Thyroid gland (tissue), 4 donors: ENCODE data around the gene KIAA0930. TPM values are rescaled to one million over a fixed set of nuclear protein-coding genes. Genes with fewer than 3 reads are reported as not detected.

Source experiments
- DNase-seq, 2 donors: peaks; one replicate each; pipeline ENCODE4 v3.0.0-alpha.2; 2019
- H3K27ac ChIP-seq, 3 donors: fragments of 200-600 bp; sonication (generic); 1 replicate in 2 of 3; 2 replicates in 1 of 3; pipeline ENCODE4 v1.5.1; 2016 to 2019; ENCODE audit warnings: mild to moderate bottlenecking in 1 of 3, moderate library complexity in 1 of 3
- H3K27me3 ChIP-seq: fragments of 200-600 bp; sonication (generic); one replicate; pipeline ENCODE4 v1.5.1; 2019
- H3K36me3 ChIP-seq, 2 donors: fragments of 200-600 bp; sonication (generic); one replicate each; pipeline ENCODE4 v1.5.1; 2016 to 2019
- H3K4me1 ChIP-seq, 2 donors: fragments of 200-600 bp; sonication (generic); one replicate each; pipeline ENCODE4 v1.5.1; 2017 to 2019
- H3K4me3 ChIP-seq, 3 donors: fragments of 200-600 bp; sonication (generic); replicated peaks in 1 of 3; 1 replicate in 2 of 3; 2 replicates in 1 of 3; pipeline ENCODE4 v1.5.1; 2016; ENCODE audit warnings: mild to moderate bottlenecking in 1 of 3
- H3K9me3 ChIP-seq: fragments of 200-600 bp; sonication (generic); one replicate; pipeline ENCODE4 v1.5.1; 2017
- CTCF ChIP-seq, 6 experiments: fragments of 200-600 bp in 3 of 6; fragments of 450-650 bp in 3 of 6; sonication (generic) in 3 of 6; IDR thresholded peaks; one replicate each; pipeline ENCODE4 v1.5.1; 2016 to 2019; ENCODE audit warnings: antibody characterized with exemption in 6 of 6, mild to moderate bottlenecking in 2 of 6, inconsistent platforms in 1 of 6, moderate library complexity in 1 of 6
- POLR2A ChIP-seq, 2 donors: fragments of 450-650 bp; IDR thresholded peaks; one replicate each; pipeline ENCODE4 v1.6.1; 2017; ENCODE audit warnings: antibody characterized with exemption in 2 of 2, mild to moderate bottlenecking in 2 of 2, moderate library complexity in 1 of 2
- WGBS, 2 donors: methylation state at CpG; one replicate each; pipeline ENCODE4 v1.1.5; 2017; 5-methylcytosine and 5-hydroxymethylcytosine counted together
- intact Hi-C: fragments of 100-400 bp; cut with DNase I; formaldehyde crosslinking; loops from one replicate; pipeline ENCODE4 v1.15.1; 2023
- total RNA-seq, 4 donors: library from RNA; depleted of rRNA; stranded (reverse); fragments of >200 nt; gene quantifications; one replicate each; pipeline ENCODE4 v1.2.3, GENCODE V29; 2016

KIAA0930 gene
- total RNA-seq, 4 donors from 2014 or later = 21.0 to 42.7 (median 25.0) TPM

- no peak for TF ChIP-seq CTCF (IDR thresholded peaks at IDR 0.05)
- intact Hi-C loops = no loop called here
Observed at GRCh38 chr22:45223304-45224117, 17.2 kb downstream of the KIAA0930 start.

GRCh38 chr22:45221201-45221600 lies 19.5 kb downstream of the KIAA0930 start:
- H3K9me3 ChIP-seq = no peaks in the 10 kb centered on the region
- H3K4me3 ChIP-seq = no peak overlapping the region
- DNase-seq = no peak
- intact Hi-C loops = no loop called here
- WGBS, 2 donors = 77 to 79% methylated on average over 5 of the region's 5 CpGs
- H3K27me3 ChIP-seq = no peaks in the 10 kb centered on the region
- H3K36me3 ChIP-seq = no peaks in the 10 kb centered on the region
- H3K27ac ChIP-seq = no peak overlapping the region
- TF ChIP-seq CTCF (IDR thresholded peaks at IDR 0.05) (no peak), POLR2A (IDR thresholded peaks at IDR 0.05) (no peak)
- H3K4me1 ChIP-seq = peaks cover 1 to 19% of the 10 kb centered on the region in 2 donors

More at GRCh38 chr22:45223304-45224117, 17.2 kb downstream of the KIAA0930 start:
- H3K4me3 ChIP-seq = no peak overlapping the region
- H3K4me1 ChIP-seq = peaks cover 6 to 22% of the 10 kb centered on the region in 2 donors
- DNase-seq = no peak
- no peaks in the 10 kb centered on the region for H3K36me3 ChIP-seq
- H3K27ac ChIP-seq = no peak overlapping the region
- no peaks in the 10 kb centered on the region for H3K27me3 ChIP-seq
- WGBS, 2 donors = 60 to 64% methylated on average over 5 of the region's 5 CpGs
- no peaks in the 10 kb centered on the region for H3K9me3 ChIP-seq

GRCh38 chr22:45218976-45219375 lies 21.7 kb downstream of the KIAA0930 start:
- TF ChIP-seq CTCF (IDR thresholded peaks at IDR 0.05) (no peak), POLR2A (IDR thresholded peaks at IDR 0.05) (no peak)
- H3K9me3 ChIP-seq = no peaks in the 10 kb centered on the region
- H3K4me1 ChIP-seq = peaks cover 0 to 13% of the 10 kb centered on the region in 2 donors
- no peak overlapping the region for H3K4me3 ChIP-seq
- DNase-seq = no peak
- no peaks in the 10 kb centered on the region for H3K36me3 ChIP-seq
- H3K27ac ChIP-seq = no peak overlapping the region
- WGBS, 2 donors = 76 to 85% methylated on average over 9 of the region's 9 CpGs
- intact Hi-C loops = no loop called here
- no peaks in the 10 kb centered on the region for H3K27me3 ChIP-seq

- intact Hi-C loops = no loop called here
- WGBS, 2 donors = 80 to 83% methylated on average over 14 of the region's 14 CpGs
- Histone ChIP-seq H3K27ac (no peak overlapping the region), H3K27me3 (no peaks in the 10 kb centered on the region), H3K36me3 (no peaks in the 10 kb centered on the region), H3K4me1 (peaks cover 0 to 12% of the 10 kb centered on the region in 2 donors), H3K9me3 (no peaks in the 10 kb centered on the region), H3K4me3 (no peak overlapping the region)
- no peak for DNase-seq
- no peak for TF ChIP-seq POLR2A (IDR thresholded peaks at IDR 0.05)
- TF ChIP-seq CTCF (IDR thresholded peaks at IDR 0.05) = no peak
Observed at GRCh38 chr22:45217806-45218205, 22.9 kb downstream of the KIAA0930 start.

- H3K9me3 ChIP-seq = no peaks in the 10 kb centered on the region
- H3K4me3 ChIP-seq = no peak overlapping the region
- H3K27ac ChIP-seq = no peak overlapping the region
- DNase-seq = no peak
- H3K36me3 ChIP-seq = no peaks in the 10 kb centered on the region
- no peak for TF ChIP-seq CTCF (IDR thresholded peaks at IDR 0.05)
- no peak for TF ChIP-seq POLR2A (IDR thresholded peaks at IDR 0.05)
- intact Hi-C loops = no loop called here
- peaks cover 0 to 17% of the 10 kb centered on the region in 2 donors for H3K4me1 ChIP-seq
- no peaks in the 10 kb centered on the region for H3K27me3 ChIP-seq
- 94% methylated on average over 6 of the region's 6 CpGs for WGBS, 2 donors
Observed at GRCh38 chr22:45217345-45217744, 23.3 kb downstream of the KIAA0930 start.
